Large intestine (tissue), 3 donors: ENCODE data around the gene DPEP2. TPM values are rescaled to one million over a fixed set of nuclear protein-coding genes. Genes with fewer than 3 reads are reported as not detected.

Source experiments
- DNase-seq, 2 donors: peaks; one replicate each; pipeline versions ENCODE4 v3.0.0 to v3.0.0-alpha.2; 2013
- H3K27ac ChIP-seq: one replicate; pipeline ENCODE4 v1.5.1; 2013; ENCODE audit warnings: low read length
- H3K27me3 ChIP-seq: 2 replicates; pipeline ENCODE4 v1.6.1; 2013; ENCODE audit warnings: low read length; ENCODE audit not compliant: control insufficient read depth, insufficient read depth
- H3K36me3 ChIP-seq: 2 replicates; pipeline ENCODE4 v1.6.1; 2013; ENCODE audit warnings: low read length; ENCODE audit not compliant: control insufficient read depth, insufficient read depth
- H3K4me1 ChIP-seq: one replicate; pipeline ENCODE4 v1.6.1; 2013; ENCODE audit warnings: low read length; ENCODE audit not compliant: control insufficient read depth, insufficient read depth
- H3K4me3 ChIP-seq: one replicate; pipeline ENCODE4 v1.5.1; 2013; ENCODE audit warnings: low read length
- H3K9me3 ChIP-seq: one replicate; pipeline ENCODE4 v1.6.1; 2013; ENCODE audit warnings: mild to moderate bottlenecking, low read depth, low read length, moderate library complexity; ENCODE audit not compliant: control insufficient read depth
- WGBS: methylation state at CpG from one replicate; pipeline ENCODE4 v1.1.5; 2013; ENCODE audit warnings: low lambda C conversion rate; ENCODE audit not compliant: insufficient coverage; 5-methylcytosine and 5-hydroxymethylcytosine counted together
- polyA plus RNA-seq: library from polyadenylated mRNA; unstranded; fragments of 120-200 nt; gene quantifications from one replicate; pipeline ENCODE4 v1.2.1, GENCODE V29; 2013

DPEP2 gene
- polyA plus RNA-seq, 1 donor = 1.6 TPM

DNA sequence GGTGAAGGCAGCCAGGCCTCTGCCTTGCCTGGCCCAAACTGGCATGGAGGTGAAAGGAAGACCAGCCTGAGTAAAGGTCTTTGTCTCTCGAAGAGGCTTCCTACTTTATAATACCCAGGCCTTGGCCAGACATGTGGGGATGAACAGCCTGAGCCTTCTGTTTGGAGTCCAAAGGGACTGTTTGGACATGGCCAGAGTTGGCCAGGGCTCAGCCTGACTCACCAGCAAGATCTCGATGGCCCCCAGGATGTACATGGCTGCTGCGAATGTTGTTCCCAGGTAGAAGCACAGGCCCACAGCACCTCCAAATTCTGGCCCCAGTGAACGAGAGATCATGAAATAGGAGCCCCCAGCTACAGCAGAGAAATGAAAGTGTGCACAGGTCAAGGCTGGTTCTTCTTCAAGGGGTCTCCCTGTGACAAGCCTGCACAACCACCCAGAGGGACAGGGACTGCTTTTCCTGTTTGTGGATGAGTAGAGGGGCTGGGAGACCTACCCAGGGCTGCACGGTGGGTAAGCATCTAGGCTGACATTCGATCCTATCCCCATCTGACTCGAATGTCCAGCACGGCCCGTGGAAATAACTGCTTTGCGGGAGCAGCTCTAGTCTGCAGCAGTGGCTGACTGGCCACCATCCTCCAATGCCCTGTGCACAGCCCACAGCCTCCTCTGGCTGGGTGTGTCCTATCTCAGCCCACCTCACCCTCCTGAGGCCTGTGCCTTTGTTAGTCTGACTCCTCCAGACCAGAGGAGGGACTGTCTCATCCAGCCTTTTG, 44.7 kb downstream of the DPEP2 start:
- no peaks in the 10 kb centered on the region for H3K27me3 ChIP-seq
- H3K9me3 ChIP-seq = no peaks in the 10 kb centered on the region
- no peak for DNase-seq
- H3K4me3 ChIP-seq = no peak overlapping the region
- H3K36me3 ChIP-seq = peaks cover 60% of the 10 kb centered on the region
- WGBS = no CpG with 5 or more reads among the region's 10 CpGs
- no peak overlapping the region for H3K27ac ChIP-seq
- H3K4me1 ChIP-seq = no peaks in the 10 kb centered on the region

DNA sequence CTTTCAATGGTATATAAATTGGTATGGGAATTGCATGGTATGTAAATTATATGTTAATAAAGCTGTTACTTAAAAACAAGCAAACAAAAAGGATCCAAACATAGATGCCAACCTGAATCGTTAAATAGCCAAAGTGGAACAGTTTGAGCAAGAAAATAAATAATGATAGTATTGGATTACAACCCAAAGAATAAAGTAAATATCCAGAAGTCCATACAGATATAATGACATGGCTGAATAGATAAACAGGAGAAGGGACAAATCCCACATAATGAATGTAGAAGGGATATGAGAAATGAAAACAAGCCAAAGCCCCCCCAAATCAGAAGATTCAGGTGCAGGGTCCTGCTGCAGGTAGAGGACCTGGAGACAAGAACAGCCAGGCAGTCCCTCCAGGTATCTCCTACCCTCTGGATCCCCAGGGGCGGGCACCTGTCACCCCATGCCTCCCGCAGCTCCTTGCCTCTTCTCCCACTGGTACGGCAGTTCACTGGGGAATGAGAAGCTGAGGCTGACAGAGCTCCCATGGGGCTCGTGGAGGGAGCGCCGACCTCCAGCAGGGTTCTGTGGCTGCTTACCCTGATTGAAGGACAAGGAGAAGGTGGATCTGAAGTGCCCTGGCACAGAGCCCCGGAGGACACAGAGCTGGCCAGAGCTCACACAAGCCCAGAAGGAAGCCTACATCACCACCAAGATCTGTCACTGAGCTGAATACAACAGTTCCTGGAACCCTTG, 45.5 kb downstream of the DPEP2 start:
- Histone ChIP-seq H3K27ac (no peak overlapping the region), H3K9me3 (no peaks in the 10 kb centered on the region), H3K4me1 (no peaks in the 10 kb centered on the region), H3K4me3 (no peak overlapping the region), H3K27me3 (no peaks in the 10 kb centered on the region), H3K36me3 (peaks cover 57% of the 10 kb centered on the region)
- no peak for DNase-seq
- 80% methylated on average over 1 of the region's 8 CpGs for WGBS

DNA sequence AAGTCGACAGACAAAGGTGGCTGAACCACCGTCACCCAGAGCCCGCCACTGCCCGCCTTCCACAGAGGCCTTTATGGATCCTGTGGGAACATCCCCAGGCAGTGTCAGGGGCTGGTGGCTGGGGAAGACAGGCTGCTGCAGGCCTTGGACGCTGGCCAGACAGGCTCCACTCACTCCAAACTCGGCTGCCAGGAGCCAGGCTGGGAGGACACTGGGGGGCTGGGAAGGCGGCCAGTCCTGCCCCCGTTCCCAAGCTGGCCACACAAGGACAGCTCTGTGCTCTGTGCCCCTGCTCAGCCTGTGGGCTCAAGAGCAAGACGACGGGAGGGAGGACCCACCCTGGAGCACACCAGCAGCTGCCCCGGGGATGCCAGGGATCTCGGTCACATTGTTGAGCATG, 47.8 kb downstream of the DPEP2 start:
- Histone ChIP-seq H3K4me3 (no peak overlapping the region), H3K27ac (no peak overlapping the region), H3K4me1 (no peaks in the 10 kb centered on the region), H3K9me3 (peaks cover 10% of the 10 kb centered on the region), H3K27me3 (no peaks in the 10 kb centered on the region), H3K36me3 (peaks cover 65% of the 10 kb centered on the region)
- DNase-seq = no peak
- no CpG with 5 or more reads among the region's 12 CpGs for WGBS

DNA sequence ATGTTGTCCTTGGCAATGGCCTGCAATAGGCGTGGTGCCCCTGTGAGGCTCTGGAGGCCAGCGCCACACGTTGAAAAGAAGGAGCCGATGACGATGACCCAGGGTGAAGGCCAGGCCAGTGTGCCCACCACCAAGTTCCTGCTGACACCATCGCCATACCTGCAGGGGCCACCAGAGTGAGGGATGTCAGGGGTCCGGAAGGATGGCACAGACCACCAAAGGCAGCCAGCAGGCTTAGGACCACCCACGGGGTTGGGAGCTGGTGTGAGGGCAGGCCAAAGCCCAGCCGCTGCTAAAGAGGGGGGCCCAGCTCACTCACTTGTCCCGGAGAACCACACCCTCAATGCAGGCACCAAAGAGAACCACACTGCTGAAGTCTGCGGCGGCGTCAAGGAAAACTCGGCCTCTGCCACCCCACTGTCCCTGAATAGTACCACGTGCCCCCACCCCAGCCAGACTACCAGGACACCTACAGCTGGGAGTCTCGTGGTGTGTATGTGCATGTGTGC, 48.9 kb downstream of the DPEP2 start:
- DNase-seq = no peak
- no peak overlapping the region for H3K27ac ChIP-seq
- H3K4me3 ChIP-seq = no peak overlapping the region
- no CpG with 5 or more reads among the region's 16 CpGs for WGBS
- H3K36me3 ChIP-seq = peaks cover 74% of the 10 kb centered on the region
- no peaks in the 10 kb centered on the region for H3K27me3 ChIP-seq
- H3K4me1 ChIP-seq = no peaks in the 10 kb centered on the region
- H3K9me3 ChIP-seq = peaks cover 10% of the 10 kb centered on the region

- no peak overlapping the region for H3K4me3 ChIP-seq
- no CpG with 5 or more reads among the region's 11 CpGs for WGBS
- H3K27ac ChIP-seq = no peak overlapping the region
- no peaks in the 10 kb centered on the region for H3K27me3 ChIP-seq
- DNase-seq = no peak
- peaks cover 73% of the 10 kb centered on the region for H3K36me3 ChIP-seq
- peaks cover 10% of the 10 kb centered on the region for H3K9me3 ChIP-seq
- no peaks in the 10 kb centered on the region for H3K4me1 ChIP-seq
These were observed 49.6 kb downstream of the DPEP2 start for GRCh38 chr16:67949645-67950044.

- no CpG with 5 or more reads among the region's 15 CpGs for WGBS
- H3K36me3 ChIP-seq = peaks cover 66% of the 10 kb centered on the region
- H3K9me3 ChIP-seq = peaks cover 10% of the 10 kb centered on the region
- H3K27ac ChIP-seq = no peak overlapping the region
- H3K4me3 ChIP-seq = no peak overlapping the region
- no peaks in the 10 kb centered on the region for H3K27me3 ChIP-seq
- no peak for DNase-seq
- peaks cover 11% of the 10 kb centered on the region for H3K4me1 ChIP-seq
These were observed 51.3 kb downstream of the DPEP2 start for GRCh38 chr16:67948015-67948414.

DNA sequence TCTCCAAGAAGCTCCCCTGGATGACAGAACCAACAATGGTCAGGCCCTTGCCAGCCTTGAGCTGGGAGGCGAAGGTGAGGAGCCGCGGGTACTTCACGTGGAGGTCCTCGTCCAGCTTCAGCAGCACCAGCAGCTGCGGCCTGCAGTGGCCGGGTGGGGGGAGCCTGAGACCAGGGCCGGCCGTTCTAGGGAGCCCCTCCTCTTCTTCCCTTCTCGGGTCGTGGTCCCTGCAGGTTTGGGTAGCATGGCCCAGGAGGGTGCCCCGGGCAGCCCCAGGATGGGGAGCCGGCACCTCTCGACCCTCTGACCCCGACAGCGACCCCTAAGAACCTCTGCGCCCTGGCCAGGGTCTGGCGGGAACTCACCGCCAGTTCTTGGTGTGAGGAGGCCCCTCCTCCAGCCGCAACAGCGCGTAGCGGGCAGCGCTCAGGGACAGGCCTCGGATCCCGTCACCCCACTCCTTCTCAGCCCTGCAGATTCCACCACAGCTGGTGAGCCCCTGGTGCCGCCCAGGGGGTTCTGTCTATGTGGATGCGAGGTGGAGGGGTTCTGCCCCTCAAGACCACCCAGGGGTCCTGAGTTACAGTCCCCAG, 52.2 kb downstream of the DPEP2 start:
- DNase-seq = no peak
- WGBS = no CpG with 5 or more reads among the region's 28 CpGs
- Histone ChIP-seq H3K4me1 (peaks cover 11% of the 10 kb centered on the region), H3K4me3 (no peak overlapping the region), H3K27ac (no peak overlapping the region), H3K9me3 (peaks cover 10% of the 10 kb centered on the region), H3K27me3 (no peaks in the 10 kb centered on the region), H3K36me3 (peaks cover 73% of the 10 kb centered on the region)

GRCh38 chr16:67946128-67946569, 53.1 kb downstream of the DPEP2 start:
- Histone ChIP-seq H3K9me3 (peaks cover 10% of the 10 kb centered on the region), H3K4me3 (no peak overlapping the region), H3K36me3 (peaks cover 65% of the 10 kb centered on the region), H3K27ac (no peak overlapping the region), H3K4me1 (peaks cover 11% of the 10 kb centered on the region), H3K27me3 (no peaks in the 10 kb centered on the region)
- WGBS = no CpG with 5 or more reads among the region's 20 CpGs
- no peak for DNase-seq

DNA sequence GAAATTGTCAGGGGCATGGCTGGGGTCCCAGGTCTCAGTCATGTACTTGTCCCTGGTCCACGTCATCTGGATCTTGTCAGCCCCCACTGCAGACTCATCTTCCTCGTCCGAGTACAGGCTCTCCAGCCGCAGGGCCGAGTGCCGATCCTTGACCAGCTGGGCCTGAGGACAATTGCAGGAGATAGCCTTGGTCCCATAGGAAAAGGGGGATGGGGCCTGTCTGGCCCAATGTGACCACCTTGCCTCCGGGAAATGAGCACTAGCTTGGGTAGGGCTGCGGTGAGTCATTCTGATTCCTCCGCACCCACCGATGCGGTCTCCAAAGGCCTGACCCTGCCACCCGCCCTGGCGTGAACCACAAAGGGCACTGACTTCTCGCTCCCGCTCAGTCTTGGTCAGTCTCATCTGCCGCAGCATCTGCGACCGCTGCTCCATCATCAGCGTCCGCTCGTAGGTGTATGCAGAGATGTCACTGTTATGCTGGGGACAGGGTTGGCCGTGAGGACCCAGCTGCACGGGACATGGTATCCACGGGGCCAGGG, 53.8 kb downstream of the DPEP2 start:
- WGBS = no CpG with 5 or more reads among the region's 24 CpGs
- Histone ChIP-seq H3K36me3 (peaks cover 58% of the 10 kb centered on the region), H3K4me3 (no peak overlapping the region), H3K4me1 (peaks cover 11% of the 10 kb centered on the region), H3K27ac (no peak overlapping the region), H3K27me3 (no peaks in the 10 kb centered on the region), H3K9me3 (peaks cover 10% of the 10 kb centered on the region)
- no peak for DNase-seq

- Histone ChIP-seq H3K36me3 (peaks cover 53% of the 10 kb centered on the region), H3K4me1 (peaks cover 11% of the 10 kb centered on the region), H3K27ac (no peak overlapping the region), H3K4me3 (no peak overlapping the region), H3K9me3 (peaks cover 10% of the 10 kb centered on the region), H3K27me3 (no peaks in the 10 kb centered on the region)
- WGBS = no CpG with 5 or more reads among the region's 24 CpGs
- no peak for DNase-seq
These were observed 54.4 kb downstream of the DPEP2 start for GRCh38 chr16:67944690-67945391.
